GM12878 (cell line): ENCODE results near the gene ZNF282. TPM values are rescaled to one million over a fixed set of nuclear protein-coding genes. Genes with fewer than 3 reads are reported as not detected.

ENCODE experiments used
- ATF2 ChIP-seq: IDR thresholded peaks from 2 replicates; pipeline ENCODE4 v1.6.1; 2012; ENCODE audit warnings: low read length, inconsistent platforms
- BCL3 ChIP-seq: IDR thresholded peaks from 2 replicates; pipeline ENCODE4 v1.6.1; 2011; ENCODE audit warnings: borderline replicate concordance, low read depth, mild to moderate bottlenecking, moderate library complexity, low read length; ENCODE audit not compliant: insufficient read depth, poor library complexity, severe bottlenecking
- MYB ChIP-seq: fragments of 150-350 bp; IDR thresholded peaks from 2 replicates; pipeline ENCODE4 v1.6.1; 2014; ENCODE audit warnings: mild to moderate bottlenecking, low read depth, low read length, borderline replicate concordance
- PKNOX1 ChIP-seq: fragments of 450-650 bp; IDR thresholded peaks from 2 replicates; pipeline ENCODE4 v1.6.1; 2016; ENCODE audit warnings: mild to moderate bottlenecking
- POLR2AphosphoS2 ChIP-seq: IDR thresholded peaks from 2 replicates; pipeline ENCODE4 v1.6.1; 2011; ENCODE audit warnings: low read depth, mild to moderate bottlenecking, low read length, improper control_type of control experiment, moderate library complexity
- SKIL ChIP-seq: fragments of 450-650 bp; IDR thresholded peaks from 2 replicates; pipeline ENCODE4 v1.6.1; 2017; ENCODE audit warnings: mild to moderate bottlenecking, low read depth, inconsistent platforms; ENCODE audit not compliant: poor library complexity, severe bottlenecking
- TBL1XR1 ChIP-seq: IDR thresholded peaks from 2 replicates; pipeline ENCODE4 v1.6.1; 2012; ENCODE audit warnings: low read depth, low read length, improper control_type of control experiment
- ZBED1 ChIP-seq: IDR thresholded peaks from 2 replicates; pipeline ENCODE4 v1.6.1; 2016; ENCODE audit warnings: borderline replicate concordance
- ZBTB11 ChIP-seq: fragments of 450-650 bp; formaldehyde crosslinking; IDR thresholded peaks from 2 replicates; pipeline ENCODE4 v1.5.0; 2022; ENCODE audit warnings: mild to moderate bottlenecking, missing genetic modification characterization
- ZBTB4 ChIP-seq: fragments of 450-650 bp; formaldehyde crosslinking; IDR thresholded peaks from 2 replicates; pipeline ENCODE4 v1.4.0; 2022; ENCODE audit warnings: mild to moderate bottlenecking, moderate library complexity
- polyA plus RNA-seq, 11 experiments: library from polyadenylated mRNA; depleted of rRNA in 4 of 11; unstranded in 6 of 11; stranded (reverse) in 5 of 11; fragments of >200 nt; fragmentation: Nextera tagmentation in 4 of 11; fragmentation: Illumina TruSeq in 1 of 11; extraction: Ambion mirVana in 4 of 11; extraction: Trizol in 1 of 11; gene quantifications; 1 replicate in 1 of 11; 2 replicates in 10 of 11; pipeline versions ENCODE4 v1.2.1 to v1.2.3, GENCODE V29; 2011 to 2016; ENCODE audit warnings: inconsistent platforms in 2 of 11, missing spikeins in 2 of 11, low read depth in 1 of 11
- total RNA-seq, 4 experiments: library from RNA; depleted of rRNA in 3 of 4; stranded (reverse); fragments of >200 nt in 3 of 4; fragmentation: Illumina TruSeq in 1 of 4; extraction: Trizol in 1 of 4; gene quantifications; 2 replicates each; pipeline versions ENCODE4 v1.2.1 to v1.2.3, GENCODE V29; 2013 to 2021

Gene ZNF282
- total and polyA plus RNA-seq, 10 of the 15 experiments (the other 5 are each of a cell fraction or from before 2014, with no cell fraction given): 0.35 to 28.4 (median 8.1) TPM

GRCh38 chr7:149225106-149225505 is 29.8 kb downstream of the ZNF282 start (continued):
- no peak for TF ChIP-seq ZBTB4
- no peak for TF ChIP-seq ZBED1
- no peak for TF ChIP-seq BCL3
- no peak for TF ChIP-seq ATF2
- no peak for TF ChIP-seq SKIL
- TF ChIP-seq TBL1XR1: no peak
- TF ChIP-seq POLR2AphosphoS2: no peak
- no peak for TF ChIP-seq PKNOX1
- no peak for TF ChIP-seq ZBTB11 (CRISPR knock-in tag)
- no peak for TF ChIP-seq MYB
